GM19023 (cell line): ENCODE measurements around the gene LTK.

Experiments used
- ATAC-seq: cut with Tn5 transposase; IDR thresholded peaks from one replicate; pipeline ENCODE4 v1.9.1; 2021; ENCODE audit warnings: mild to moderate bottlenecking, moderate library complexity; ENCODE audit not compliant: unreplicated experiment

Gene LTK

DNA sequence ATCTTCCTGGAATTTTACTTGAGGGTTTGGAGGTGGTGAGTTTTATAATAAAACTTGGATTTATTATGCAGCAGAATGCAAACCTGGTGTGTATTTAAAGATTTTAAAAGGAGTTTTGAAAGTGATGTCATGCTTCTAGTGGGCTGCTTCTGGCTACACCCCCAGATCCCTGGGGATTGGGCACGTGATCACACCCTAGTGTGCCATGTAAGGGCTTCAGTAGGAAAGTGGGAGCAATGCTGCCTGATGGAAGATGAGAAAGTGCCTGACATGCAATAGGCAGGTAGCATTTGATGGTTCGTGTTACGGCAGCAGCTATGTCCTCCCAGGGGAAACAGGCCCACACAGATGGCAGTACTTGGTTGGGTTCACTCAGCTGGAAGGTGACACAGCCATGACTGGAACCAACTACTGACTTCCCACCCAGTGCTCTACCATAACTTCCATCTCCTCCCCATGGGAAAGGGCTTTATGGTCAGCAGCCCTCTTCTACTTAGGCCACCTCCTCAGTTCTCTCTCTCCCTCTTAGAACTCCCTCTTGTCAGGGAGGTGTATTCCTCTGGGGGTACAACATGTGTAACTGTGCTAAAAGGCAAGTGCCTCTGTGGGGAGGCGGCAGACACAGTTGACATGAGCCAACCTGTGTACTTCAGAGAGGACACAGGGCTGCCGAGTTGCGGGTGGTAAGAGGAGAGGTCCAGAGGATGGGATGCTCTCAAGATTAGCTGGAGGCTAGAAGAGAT is 14.3 kb downstream of the LTK start:
- ATAC-seq: no peak

GRCh38 chr15:41498657-41499056 is 15.0 kb downstream of the LTK start:
- ATAC-seq: no peak

DNA sequence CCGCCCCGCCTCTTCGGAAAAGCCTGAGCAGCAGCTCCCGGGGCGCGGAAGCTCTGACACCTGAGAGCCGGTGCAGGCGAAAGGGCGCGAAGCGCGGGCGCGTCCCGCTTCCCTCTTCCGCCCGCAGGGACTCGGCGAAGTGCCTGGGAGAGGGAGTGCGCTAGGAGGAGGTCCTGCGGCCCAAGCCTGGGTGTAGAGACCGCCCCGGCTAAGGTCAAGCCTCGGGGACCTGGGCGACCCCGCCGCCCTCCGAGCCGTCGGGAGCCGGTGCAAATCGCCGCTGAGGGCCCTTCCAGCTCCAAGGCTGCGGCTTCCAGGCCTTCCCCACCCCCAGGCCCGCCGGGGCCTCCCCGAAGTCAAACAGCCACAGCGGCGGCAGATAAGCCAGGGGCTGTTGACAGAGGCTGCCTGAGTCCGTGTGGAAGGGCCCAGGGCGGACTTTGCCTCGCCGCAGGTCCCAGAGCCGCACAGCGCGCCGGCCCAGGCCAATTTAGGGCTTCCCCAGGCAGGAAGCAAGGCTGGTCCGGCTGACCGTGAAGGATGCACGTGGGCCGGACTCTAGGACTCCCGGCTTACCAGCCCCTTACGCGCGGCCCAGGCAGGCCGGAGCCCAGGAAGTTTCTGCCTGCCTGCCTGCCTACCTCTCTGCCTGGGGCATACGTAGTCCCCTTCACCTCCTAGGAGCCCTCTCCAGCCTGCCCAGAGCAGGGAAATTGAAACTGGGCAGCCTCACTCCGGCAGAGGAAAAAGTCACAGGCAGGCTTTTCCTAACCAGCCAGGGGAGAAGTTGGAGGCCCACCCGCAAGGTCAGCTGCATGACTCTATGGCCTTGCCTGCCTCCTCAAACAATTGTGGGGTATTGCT is 17.7 kb downstream of the LTK start:
- no peak for ATAC-seq

DNA sequence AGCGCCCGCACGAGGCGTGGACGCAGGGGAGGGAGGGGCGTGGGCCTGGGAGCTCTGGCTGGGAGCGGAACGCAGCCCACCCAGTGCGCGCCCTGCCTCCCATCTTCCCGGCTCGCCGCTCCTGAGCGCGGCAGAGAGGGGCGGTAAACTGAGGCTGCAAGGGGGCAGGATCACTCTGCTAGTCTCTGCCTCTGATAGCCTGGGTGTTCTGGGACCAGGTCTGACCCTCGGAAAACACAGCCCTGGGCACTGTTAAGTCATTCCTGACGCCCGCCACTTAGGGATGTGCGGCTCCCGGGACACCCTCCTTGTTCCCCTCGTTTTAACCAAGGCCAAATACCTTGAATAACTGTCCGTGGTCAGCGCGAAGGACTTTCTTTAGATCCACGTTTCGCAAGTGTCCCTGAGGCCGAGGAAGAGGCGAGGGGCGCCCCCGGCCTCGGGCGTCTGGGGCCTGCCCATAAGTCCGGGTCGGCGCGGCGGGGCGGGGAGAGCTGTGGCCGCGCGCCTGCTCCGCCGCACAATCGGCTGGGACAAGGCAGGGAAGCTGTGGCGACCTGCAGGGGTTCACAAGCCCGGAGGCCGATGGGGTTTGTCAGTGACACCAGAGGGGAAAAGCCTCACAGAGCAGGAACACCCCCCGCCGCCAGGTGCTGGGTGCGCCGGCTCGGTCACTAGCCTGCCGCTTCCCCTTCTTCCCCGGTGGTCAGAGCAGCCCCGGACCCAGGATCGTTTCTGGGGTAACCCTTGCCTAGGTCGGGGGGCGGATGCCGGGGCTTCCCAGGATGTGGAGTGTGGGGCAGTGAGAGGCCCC is 18.5 kb downstream of the LTK start:
- ATAC-seq: no peak

GRCh38 chr15:41494190-41494921 is 19.3 kb downstream of the LTK start:
- peak; percentile 21 for ATAC-seq

GRCh38 chr15:41493902-41494189 is 19.8 kb downstream of the LTK start:
- peak; percentile 29 for ATAC-seq

GRCh38 chr15:41493205-41493901 is 20.3 kb downstream of the LTK start, which contains the start of gene ITPKA:
TSS of gene ITPKA (plus strand) at chr15:41493874. CDS start at chr15:41493928, 54 bp downstream.
- ATAC-seq: peak; percentile 66

DNA sequence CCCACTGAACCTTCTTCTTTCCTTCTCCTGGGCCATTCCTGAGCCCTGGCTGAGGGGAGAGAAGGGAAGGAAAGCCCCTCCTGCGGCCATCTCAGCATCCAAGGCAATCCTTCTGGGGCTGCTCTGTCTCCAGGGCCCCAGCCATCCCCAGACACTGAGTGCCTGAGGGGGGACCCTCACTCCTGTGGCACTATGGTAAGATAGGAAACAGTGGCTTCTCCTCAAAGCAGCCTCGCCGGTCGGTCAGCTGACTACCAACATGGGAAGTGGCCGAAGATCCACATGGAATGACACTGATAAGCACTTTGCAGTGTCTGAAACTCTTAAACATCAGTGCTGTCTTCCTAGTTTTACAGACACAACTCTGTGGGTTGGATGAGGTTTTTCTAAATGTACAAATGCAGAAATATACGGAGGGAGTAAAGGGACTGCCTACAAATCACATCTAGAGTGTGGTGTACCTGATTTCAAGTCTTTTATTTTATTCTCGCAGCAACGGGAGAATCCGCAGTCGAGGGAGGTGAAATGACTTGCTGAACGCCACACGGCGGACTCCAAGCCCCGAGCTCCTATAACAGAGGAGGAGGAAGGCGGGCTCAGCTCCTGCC is 20.9 kb downstream of the LTK start:
- no peak for ATAC-seq

DNA sequence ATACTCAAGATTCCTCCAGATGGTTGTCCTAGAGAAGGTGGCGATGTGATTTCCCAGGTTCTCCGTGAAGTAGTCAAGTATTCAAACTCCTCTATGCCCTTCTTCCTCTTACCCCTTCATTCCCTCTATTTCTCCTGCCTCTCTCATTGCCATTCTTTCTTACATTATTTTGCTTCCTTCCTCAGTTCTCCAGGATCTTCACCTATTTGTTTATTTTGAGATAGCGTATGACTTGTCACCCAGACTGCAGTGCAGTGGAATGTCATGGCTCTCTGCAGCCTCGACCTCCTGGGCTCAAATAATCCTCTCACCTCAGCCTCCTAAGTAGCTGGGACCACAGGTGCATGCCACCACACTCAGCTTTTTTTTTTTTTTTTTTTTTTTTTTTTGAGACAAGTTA is 21.7 kb downstream of the LTK start:
- ATAC-seq: no peak

- ATAC-seq: no peak
Observed at GRCh38 chr15:41490355-41490754, 23.3 kb downstream of the LTK start.

GRCh38 chr15:41489641-41490040 is 24.0 kb downstream of the LTK start:
- no peak for ATAC-seq

GRCh38 chr15:41487802-41488201 is 25.8 kb downstream of the LTK start:
- ATAC-seq: no peak

GRCh38 chr15:41487381-41487780 is 26.2 kb downstream of the LTK start:
- no peak for ATAC-seq

DNA sequence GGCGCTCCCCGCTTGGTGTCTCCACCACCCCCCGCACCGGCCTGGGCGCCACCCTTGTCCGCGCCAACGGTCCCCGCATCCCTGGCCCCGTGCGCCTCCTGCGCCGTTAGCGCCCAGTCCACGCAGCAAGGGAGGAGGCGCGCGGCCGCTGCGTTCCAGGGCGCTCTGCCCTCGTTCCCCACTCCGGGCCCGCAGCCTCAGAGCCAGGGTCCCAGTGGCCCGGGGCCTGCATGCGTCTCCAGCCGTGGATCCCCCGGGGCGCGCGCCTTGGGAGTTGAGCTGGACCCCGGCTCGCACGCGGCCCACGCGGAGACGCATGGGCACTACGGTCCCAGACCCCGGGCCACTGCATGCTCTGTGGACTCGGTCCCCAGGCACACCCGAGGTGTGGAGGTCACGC is 27.3 kb downstream of the LTK start:
- no peak for ATAC-seq

- no peak for ATAC-seq
Observed at GRCh38 chr15:41484937-41485625, 28.5 kb downstream of the LTK start.

DNA sequence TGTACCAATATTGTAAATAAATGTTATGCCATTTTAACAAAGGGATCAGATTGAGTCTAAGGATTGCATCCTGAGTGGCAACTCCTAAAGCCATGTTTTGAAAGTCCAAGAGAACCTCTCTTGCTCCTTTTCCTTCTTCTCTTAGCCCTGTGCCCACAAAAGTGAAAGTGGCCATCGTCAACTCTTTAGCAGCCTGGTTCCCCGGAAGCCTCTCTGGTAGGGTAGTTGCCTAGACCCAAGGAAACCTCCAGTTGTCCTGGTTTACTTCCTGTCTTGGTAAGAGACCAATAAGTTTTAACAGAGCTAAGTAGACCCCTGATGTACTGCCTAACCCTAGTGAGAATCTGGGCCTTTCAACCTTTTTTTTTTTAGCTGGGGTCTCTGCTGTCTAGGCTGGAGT is 30.1 kb downstream of the LTK start:
- no peak for ATAC-seq

DNA sequence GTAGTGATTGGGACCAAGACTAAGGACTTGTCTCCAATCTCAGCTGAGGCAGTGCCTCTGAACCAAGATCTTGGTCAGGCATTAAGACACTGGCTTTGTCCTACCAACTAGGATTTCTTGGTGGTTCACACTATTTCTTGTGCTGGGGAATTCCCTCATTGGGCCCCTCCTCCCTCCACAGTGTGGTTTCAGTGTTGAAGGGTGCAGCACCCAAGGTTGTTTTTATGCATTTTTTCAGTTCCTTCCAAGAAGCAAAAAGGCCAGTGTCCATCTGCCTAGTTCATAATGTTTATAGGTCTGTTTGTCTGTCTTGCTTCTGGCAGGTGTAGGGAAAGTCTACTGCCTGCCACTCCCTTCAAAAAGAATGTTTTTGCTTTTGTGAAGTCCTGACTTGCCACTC is 30.5 kb downstream of the LTK start:
- peak; percentile 83 for ATAC-seq

DNA sequence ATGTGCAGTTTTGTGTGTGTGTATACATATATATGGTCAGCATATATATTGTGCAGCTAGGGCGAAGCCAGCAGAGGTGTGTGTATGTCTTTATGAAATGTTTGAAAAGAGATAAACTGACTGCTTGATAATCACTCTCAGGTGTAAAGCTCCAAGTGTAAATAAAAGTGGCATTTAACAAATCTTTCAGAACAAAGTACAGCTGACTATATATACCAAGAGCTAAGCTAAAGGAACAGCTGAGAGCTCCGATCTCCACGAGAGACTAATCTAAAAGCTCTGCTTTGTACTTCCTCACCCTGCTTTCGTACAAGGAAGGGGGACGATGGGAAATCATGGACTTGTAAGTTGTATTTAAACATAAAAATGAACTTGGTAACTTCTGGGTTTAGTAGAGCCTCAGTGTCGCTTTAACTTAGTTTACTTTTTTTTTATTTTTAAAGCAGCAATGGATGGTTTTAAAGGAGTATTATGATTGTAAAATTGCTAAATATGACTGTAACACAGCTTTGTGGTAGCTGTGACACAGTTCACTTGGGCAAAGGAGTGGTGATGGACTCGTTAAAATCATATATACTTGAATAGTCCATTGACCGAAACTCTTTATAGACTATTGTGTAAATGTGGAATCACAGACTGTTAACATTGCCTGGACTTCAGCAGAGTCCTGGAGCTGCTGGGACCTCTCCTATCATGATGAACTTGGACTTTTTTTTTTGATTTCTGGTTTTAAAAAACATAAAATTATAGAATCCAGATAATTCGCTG is 31.3 kb downstream of the LTK start:
- no peak for ATAC-seq
